Coronary artery (tissue), 2 donors: Measurements from ENCODE around the gene ZP1.

Experiments
- DNase-seq: peaks from one replicate; pipeline ENCODE4 v3.0.0-alpha.2; 2017; ENCODE audit warnings: low spot score
- H3K27ac ChIP-seq, 2 donors: fragments of 200-600 bp; sonication (generic); one replicate each; pipeline ENCODE4 v1.5.1; 2016 to 2019
- H3K4me3 ChIP-seq: fragments of 200-600 bp; sonication (generic); 2 replicates; pipeline ENCODE4 v1.5.1; 2016; ENCODE audit warnings: mild to moderate bottlenecking, moderate library complexity
- TF ChIP-seq, protein P1 (sequence below): fragments of 200-600 bp; sonication (generic); IDR thresholded peaks from one replicate; pipeline ENCODE4 v1.5.1; 2019; ENCODE audit warnings: antibody characterized with exemption

ZP1 gene

DNA sequence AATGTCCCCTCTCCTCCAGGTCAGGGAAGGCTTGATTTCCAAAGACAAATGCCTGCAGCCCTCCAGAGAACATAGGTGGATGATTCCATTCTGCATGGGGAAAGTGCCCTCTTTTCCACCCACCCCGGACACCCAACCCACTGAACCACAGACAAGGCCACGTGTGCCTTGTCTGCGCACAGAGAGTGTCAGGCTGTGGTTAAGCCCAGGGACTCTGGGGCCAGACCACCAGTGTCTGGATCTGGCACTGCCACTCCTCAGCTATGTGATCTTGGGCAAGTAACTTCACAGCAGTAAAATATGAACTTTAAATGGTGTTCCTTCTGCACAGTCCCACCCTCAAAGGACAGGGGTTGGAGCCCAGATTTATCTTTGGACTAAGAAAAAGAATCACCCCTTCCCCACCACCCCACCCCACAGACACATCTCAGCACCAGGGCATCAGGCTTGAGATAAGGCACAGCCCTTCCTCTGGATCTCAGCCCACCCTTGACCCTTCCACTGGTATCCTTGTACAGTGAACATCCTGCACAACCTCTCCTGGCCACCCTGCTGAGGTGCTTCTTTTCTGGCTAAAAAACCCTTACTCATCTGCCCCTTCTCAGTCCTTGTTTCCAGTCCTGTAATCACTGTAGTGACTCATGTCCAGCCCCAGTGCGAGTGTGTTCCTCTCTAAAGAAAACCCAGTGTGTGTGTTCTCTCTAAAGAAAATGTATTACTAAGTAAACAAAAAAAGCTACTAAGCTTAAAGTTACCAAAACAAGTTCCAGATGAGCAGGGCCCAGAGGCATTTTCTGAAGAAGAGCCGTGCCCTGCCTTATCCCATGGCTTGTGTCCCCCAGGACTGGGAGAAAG is 9.7 kb upstream of the ZP1 start:
- DNase-seq, result no peak
- Histone ChIP-seq H3K27ac (no peak overlapping the region), H3K4me3 (no peak overlapping the region)
- TF ChIP-seq, protein P1, sequence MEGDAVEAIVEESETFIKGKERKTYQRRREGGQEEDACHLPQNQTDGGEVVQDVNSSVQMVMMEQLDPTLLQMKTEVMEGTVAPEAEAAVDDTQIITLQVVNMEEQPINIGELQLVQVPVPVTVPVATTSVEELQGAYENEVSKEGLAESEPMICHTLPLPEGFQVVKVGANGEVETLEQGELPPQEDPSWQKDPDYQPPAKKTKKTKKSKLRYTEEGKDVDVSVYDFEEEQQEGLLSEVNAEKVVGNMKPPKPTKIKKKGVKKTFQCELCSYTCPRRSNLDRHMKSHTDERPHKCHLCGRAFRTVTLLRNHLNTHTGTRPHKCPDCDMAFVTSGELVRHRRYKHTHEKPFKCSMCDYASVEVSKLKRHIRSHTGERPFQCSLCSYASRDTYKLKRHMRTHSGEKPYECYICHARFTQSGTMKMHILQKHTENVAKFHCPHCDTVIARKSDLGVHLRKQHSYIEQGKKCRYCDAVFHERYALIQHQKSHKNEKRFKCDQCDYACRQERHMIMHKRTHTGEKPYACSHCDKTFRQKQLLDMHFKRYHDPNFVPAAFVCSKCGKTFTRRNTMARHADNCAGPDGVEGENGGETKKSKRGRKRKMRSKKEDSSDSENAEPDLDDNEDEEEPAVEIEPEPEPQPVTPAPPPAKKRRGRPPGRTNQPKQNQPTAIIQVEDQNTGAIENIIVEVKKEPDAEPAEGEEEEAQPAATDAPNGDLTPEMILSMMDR, result no peak

DNA sequence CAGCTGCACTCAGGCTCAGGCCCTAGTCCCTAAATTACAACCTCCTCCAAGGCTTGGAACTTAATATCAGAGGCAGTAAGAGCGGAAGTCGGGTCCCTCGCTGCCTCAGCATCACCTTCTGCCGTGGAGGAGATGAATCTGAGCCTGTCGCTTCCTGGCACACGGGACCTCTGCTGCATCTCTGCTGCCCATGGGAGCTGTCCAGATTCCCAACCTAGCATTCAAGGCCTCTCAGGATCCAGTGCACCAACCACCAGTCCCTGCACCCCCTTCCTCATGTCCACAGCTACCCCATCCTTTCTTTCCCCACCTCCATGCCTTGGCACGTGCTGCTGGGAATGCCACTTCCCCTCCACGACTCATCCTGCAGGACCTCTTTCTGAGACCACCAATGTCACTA is 9.1 kb upstream of the ZP1 start:
- TF ChIP-seq, protein P1, result no peak
- Histone ChIP-seq H3K27ac (no peak overlapping the region), H3K4me3 (no peak overlapping the region)
- DNase-seq, result no peak

DNA sequence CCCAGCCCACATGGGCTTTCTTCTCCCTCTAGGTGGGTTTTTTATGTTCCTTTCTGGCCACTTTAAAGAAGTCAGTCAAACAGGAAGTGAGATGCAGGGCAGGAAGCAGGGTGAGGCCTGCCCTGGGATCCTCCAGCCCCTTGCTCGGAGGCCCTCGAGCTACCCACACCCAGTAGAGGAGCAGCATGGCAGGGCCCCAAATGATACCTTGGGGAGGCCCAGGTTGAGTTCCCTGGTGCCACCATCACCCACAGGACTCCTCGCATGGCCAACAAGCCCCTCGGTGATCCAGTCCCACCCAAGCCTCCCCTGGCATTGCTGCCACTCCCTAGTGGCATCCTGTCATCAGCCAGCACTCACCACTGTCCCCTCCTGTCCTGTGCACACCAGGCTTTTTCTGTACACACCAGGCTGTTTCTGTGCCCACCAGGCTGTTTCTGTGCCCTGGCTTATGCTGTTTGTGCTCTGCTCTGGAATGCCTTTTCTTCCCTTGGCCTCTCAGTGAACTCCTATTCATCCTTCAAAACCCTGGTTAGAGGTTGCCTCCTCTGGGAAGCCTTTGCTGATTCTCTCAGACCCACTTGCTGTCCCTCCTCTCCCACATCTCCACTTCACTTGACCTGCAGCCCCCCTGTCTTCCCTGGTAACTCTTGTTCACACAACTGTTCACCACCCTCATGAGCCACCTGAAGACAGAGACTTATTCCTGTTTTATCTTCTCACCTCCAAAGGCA is 8.4 kb upstream of the ZP1 start:
- H3K4me3 ChIP-seq, result no peak overlapping the region
- TF ChIP-seq, protein P1, result no peak
- DNase-seq, result no peak
- no peak overlapping the region for H3K27ac ChIP-seq

DNA sequence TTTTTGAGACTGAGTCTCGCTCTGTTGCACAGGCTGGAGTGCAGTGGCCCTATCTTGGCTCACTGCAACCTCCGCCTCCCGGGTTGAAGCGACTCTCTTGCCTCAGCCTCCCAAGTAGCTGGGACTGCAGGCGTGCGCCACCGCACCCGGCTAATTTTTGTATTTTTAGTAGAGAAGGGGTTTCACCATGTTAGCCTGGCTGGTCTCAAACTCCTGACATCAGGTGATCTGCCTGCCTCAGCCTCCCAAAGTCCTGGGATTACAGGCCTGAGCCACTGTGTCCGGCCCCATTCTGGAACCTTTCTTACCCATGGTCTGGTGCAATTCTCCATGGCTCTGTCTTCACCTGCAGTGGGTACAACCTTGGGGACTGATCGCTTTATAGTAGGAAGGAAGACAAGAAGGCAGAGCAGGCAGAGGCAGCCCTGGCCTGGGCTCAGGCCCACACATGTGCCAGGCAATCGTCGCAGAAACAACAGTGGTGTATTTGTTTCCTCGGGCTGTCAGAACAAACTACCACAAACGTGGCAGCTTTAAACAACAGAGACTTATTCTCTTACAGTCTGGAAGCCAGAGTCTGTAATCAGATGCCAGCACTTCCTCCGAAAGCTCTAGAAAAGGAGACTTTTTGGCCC is 7.6 kb upstream of the ZP1 start:
- no peak for DNase-seq
- TF ChIP-seq, protein P1, result no peak

DNA sequence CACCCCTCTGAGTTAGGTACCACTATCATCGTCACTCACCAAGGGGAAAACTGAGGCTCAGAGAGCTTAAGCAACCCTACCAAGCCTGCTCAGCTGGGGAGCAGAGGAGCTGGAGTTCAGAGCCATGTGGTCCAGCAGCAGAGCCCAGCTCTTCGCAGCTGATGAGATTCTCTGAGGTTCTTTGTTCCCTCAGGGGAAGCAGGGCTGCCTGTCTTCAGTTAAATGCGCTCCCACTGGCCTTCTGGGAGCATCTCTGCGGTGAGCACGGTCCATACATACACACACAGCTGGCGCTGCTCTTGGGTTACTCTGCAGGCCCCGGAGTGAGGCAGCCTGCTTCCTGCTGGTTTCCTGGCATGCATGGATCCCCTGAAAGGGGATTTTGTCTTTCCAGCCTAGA is 6.4 kb upstream of the ZP1 start:
- TF ChIP-seq, protein P1, result no peak
- DNase-seq, result no peak
- Histone ChIP-seq H3K27ac (no peak overlapping the region), H3K4me3 (no peak overlapping the region)

More for the DNA sequence above, 7.6 kb upstream of the ZP1 start:
- Histone ChIP-seq H3K4me3 (no peak overlapping the region), H3K27ac (no peak overlapping the region)

DNA sequence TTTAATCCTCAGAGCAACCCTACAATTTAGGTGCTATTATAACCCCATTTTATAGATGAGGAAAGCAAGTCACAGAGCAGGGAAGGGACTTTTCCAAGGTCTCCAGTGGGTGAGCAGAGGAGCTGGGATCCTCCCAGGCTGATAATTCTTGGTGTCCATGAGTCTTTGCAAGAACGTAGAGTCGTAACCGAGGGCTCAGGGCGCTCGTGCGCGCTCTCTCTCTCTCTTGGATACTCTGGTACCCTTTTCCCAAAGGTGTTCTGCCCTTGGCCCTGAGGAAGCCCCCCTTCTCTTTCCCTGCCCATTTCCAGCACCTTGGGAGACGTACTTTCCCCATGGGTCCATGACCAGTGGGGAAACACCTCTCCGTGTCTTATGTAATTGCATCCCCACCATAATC is 5.2 kb upstream of the ZP1 start:
- H3K4me3 ChIP-seq, result no peak overlapping the region
- TF ChIP-seq, protein P1, result no peak
- DNase-seq, result no peak
- H3K27ac ChIP-seq, result no peak overlapping the region
